ENCODE data around the gene ASNSD1.
"Not testable (repeated sequence)": the region's sequence is repeated elsewhere in the genome, so short reads cannot be mapped to it uniquely, and the experiment has no call there.

Gene ASNSD1

GRCh38 chr2:189648846-189649509 is 12.3 kb upstream of the ASNSD1 start:
- no peak for DNase-seq

DNA sequence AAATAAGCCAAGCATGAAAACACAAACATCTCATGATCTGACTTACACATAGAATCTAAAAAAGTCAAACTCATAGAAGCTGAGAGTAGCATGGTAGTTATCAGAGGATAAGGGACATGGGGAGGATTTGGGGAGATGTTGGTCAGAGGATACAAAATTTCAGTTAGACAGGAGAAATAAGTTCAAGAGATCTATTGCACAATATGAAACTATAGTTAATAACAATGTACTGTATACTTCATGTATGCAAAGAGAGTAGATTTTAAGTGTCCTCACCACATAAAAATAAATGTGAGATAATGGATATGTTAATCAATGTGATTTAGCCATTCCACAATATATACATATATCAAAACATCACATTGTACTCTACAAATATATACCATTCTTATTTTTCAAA is 10.0 kb upstream of the ASNSD1 start:
- DNase-seq, result no peak

GRCh38 chr2:189653464-189653863 is 7.8 kb upstream of the ASNSD1 start:
- not testable (repeated sequence) for DNase-seq

DNA sequence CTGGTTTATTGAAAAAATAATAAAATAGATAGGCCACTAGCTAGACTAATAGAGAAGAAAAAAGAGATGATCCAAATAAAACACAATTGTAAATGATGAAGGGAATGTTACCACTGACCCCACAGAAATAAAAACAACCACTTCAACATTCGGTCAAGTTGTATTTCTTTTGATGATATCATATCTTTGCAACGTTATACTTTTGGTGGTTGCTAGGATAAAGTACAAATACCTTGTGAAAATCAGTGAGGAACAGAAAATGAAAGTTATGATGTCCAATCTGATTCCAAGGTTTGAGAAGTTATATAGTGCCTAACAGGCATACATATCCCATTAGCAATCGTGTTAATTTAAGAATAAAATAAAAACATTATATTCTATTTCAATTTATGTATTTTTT is 6.6 kb upstream of the ASNSD1 start:
- no peak for DNase-seq

- no peak for DNase-seq
Measured at GRCh38 chr2:189657867-189658266, 3.4 kb upstream of the ASNSD1 start.

- no peak for DNase-seq
Measured at GRCh38 chr2:189658306-189659212, 2.7 kb upstream of the ASNSD1 start.

DNA sequence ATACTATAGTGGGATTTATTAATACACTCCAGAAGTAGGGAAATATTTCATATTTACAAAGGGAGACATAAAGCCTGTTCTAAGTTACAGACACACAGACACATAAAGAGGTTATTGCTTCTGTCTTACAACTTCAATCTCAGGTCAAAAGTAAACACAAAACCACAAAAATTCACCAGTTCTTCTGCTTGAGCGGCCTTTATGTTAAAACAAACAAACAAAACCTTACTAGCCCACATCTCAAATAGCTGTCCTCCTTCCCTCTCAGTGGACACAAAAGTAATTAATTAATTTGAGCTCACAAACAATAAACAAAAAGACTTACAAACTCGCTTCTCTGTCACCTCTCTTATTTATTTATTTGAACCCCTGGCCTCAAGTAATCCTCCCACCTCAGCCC is 1.5 kb upstream of the ASNSD1 start:
- no peak for DNase-seq

- DNase-seq, result no peak
Measured at GRCh38 chr2:189660803-189661147, 484 bp upstream of the ASNSD1 start.

DNA sequence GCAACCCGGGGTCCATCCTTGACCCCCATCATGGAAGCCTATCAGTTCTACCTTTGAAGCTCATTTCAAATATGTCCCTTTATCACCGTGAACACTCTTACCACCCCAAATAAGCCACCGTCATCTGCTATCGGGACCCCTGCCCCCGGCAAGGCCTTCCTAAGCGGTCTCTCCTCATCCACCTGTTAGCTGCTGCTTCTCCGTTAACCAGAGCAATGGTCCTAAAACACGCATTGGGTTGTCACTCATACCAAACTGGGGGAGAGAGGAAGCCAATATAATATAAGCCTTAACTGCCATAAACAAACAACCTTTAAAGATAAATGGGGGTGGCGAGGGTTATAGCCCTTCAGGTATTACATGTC is 680 bp downstream of the ASNSD1 start:
- DNase-seq, result no peak

DNA sequence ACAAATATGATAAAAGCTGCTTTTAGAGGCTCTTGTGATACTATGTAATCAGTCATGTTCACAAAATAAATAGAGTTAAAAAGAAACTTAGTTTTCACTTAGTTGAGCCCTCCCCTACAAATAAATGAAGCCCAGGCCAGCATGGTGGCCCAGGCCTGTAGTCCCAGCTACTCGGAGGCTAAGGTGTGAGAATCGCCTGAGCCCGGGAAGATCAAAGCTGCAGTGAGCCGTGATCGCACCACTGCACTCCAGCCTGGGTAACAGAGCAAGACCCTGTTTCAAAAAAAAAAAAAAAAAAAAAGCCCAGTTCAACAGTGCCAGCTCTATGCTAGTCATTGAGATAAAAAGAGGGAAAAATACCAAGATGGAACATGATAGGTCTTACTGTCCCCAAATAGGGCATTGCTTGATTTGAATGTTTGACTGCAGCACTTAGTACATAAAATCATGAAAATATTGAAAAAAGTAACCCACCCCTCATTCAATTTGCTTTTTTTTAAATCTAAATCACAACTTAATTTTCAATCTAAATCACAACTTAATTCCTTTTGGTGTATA is 1.5 kb downstream of the ASNSD1 start:
- no peak for DNase-seq

DNA sequence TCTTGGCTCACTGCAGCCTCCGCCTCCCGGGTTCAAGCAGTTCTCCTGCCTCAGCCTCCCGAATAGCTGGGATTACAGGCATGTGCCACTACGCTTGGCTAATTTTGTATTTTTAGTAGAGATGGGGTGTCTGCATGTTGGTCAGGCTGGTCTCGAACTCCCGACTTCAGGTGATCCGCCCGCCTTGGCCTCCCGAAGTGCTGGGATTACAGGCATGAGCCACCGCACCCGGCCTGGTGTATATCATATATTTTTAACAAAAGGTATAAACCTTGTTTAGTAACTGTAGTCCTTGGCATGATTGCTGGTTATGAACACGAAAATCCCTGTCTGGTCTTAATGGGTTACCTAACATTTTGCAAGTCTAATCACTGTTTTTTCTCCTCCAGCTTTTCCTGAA is 2.1 kb downstream of the ASNSD1 start:
- DNase-seq, result not testable (repeated sequence)

DNA sequence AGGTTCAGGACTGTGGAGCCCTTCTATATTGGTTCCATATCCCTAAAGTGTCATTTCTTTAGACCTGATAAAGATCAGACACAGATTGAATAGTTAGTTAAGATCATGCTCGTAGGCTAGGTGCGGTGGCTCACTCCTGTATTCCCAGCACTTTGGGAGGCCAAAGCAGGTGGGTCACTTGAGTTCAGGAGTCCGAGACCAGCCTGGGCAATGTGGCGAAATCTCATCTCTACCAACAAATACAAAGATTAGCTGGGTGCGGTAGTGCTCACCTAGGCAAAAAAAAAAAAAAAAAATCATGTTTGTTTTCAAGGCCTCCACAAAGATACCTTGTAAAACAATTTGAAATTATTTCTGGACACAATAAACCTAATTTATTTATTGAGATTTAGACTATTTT is 8.7 kb downstream of the ASNSD1 start:
- DNase-seq, result no peak

GRCh38 chr2:189673661-189674373 is 12.6 kb downstream of the ASNSD1 start:
- DNase-seq, result no peak

- DNase-seq, result peak; percentile 18
Measured at GRCh38 chr2:189674374-189675112, 13.3 kb downstream of the ASNSD1 start, which contains the start of gene ANKAR. ANKAR (plus strand) TSS chr2:189674670; CDS start chr2:189676491, 1,821 bp downstream.

DNA sequence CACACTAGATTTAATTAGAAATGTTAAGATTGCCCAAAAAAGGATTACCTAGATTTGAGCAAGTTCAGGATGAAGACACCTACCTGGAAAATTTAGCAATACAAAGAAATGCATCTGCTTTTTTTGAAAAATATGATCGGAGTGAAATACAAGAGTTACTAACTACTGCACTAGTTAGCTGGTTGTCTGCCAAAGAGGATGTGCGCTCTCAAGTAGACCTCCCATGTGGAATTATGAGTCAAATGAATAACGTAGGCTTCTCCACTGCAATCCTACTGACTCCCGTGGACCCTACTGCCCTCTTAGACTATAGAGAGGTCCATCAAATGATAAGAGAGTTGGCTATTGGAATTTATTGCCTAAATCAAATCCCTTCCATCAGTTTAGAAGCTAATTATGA is 15.2 kb downstream of the ASNSD1 start:
- DNase-seq, result no peak

- DNase-seq, result no peak
Measured at GRCh38 chr2:189679226-189679625, 18.0 kb downstream of the ASNSD1 start.

GRCh38 chr2:189681203-189681602 is 19.9 kb downstream of the ASNSD1 start:
- DNase-seq, result no peak

DNA sequence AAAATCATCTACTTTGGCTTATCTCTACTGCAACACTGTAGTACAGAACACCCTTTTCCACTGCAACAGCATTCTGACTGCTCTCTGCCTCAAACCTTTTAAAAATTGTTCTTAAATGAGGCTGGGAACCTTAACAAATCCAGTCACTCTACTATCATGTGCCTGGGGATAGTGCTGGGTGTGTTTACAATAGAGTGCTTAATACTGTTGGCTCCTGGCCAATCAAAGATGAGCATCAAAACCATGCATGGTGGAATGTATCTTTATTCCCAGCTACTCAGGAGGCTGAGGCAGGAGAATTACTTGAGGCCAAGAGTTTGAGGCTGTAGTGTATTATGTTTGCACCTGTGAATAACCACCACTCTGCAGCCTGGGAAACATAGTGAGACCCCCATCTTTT is 20.6 kb downstream of the ASNSD1 start:
- DNase-seq, result no peak

- DNase-seq, result no peak
Measured at GRCh38 chr2:189683348-189683747, 22.1 kb downstream of the ASNSD1 start.

DNA sequence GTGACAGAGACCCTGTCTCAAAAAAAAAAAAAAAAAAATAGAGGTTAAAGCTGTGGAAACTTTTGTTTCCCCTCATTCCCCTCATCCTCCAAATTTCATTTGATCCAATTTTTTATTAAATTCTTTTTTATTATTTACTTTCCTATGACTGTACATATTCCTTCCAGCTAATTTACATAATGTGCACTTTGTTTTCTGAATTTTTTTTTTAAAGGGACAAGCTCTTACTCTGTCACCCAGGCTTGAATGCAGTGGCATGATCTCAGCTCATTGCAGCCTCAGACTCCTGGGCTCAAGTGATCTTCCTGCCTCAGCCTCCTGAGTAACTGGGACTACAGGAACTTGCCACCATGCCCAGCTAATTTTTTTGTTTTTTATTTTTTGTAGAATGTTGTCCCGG is 23.6 kb downstream of the ASNSD1 start:
- DNase-seq, result no peak

- DNase-seq, result no peak
Measured at GRCh38 chr2:189685540-189686229, 24.4 kb downstream of the ASNSD1 start.

- not testable (repeated sequence) for DNase-seq
Measured at GRCh38 chr2:189687796-189688195, 26.5 kb downstream of the ASNSD1 start.

Measured in NCI-H1092 treated with DMSO at 0.1 percent for 48 hours (cell line).